OCI-LY7 (cell line): ENCODE measurements around the gene ZBTB34.

Experiments used
- CTCF ChIP-seq: fragments of 200-600 bp; sonication (generic); conservative IDR thresholded peaks from 2 replicates; pipeline ENCODE4 v1.5.1; 2014; ENCODE audit warnings: mild to moderate bottlenecking, antibody characterized with exemption, low read length, moderate library complexity, mixed read lengths
- EZH2phosphoT487 ChIP-seq: fragments of 200-600 bp; sonication (generic); IDR thresholded peaks from 2 replicates; pipeline ENCODE4 v1.6.1; 2018; ENCODE audit warnings: low read depth, borderline replicate concordance, mild to moderate bottlenecking, mixed run types, antibody characterized with exemption, low read length, moderate library complexity, mixed read lengths

- TF ChIP-seq CTCF (no peak), EZH2phosphoT487 (no peak)
Measured at GRCh38 chr9:126891676-126892075, 31.2 kb downstream of the ZBTB34 start.
